ENCODE results near the gene TMEM212. TPM values are rescaled to one million over a fixed set of nuclear protein-coding genes. Genes with fewer than 3 reads are reported as not detected.

TMEM212 gene
- total and polyA plus RNA-seq, 9 of the 15 experiments (the other 6 are each of a cell fraction or from before 2014, with no cell fraction given) = not detected

DNA sequence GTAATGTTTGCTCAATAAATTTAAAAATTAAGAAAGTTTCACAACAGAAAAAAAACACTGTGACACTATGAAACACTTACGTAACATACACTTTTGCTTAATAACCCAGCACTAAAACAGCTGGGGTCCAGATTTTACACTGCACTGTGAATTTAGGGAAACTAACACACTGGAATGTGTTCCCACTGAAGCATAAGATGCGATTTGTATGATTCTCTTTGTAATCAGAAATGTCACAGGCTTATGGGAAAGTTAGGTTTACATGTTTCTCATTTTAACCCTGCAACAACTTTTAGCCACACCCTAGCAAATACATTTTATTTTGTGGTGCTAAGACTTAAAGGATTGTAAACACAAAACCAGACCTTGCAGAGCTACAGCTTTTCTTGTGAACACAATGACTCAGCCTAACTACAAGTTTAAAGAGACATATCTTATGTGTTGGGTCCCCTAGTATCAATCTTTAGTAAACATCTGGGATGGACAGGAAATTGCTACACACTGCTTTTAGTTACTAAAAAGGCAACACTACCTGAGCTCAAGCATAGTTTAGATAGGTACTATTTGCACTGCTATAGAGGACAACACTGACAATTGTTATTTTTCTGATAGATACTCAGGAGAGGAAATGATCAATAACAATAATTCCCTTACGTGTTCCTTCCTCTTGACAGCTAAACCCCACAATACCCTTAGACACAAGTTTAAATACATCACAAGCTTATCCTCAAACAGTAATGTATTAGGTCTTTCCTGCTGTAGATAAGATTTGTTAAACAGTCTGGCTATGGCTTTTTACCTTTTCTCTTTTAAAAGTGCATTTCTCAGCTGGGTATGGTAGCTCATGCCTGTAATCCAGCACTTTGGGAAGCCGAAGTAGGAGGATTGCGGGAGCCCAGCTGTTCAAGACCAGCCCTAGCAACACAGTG lies 36.7 kb upstream of the TMEM212 start (continued):
- TF ChIP-seq, protein P1, sequence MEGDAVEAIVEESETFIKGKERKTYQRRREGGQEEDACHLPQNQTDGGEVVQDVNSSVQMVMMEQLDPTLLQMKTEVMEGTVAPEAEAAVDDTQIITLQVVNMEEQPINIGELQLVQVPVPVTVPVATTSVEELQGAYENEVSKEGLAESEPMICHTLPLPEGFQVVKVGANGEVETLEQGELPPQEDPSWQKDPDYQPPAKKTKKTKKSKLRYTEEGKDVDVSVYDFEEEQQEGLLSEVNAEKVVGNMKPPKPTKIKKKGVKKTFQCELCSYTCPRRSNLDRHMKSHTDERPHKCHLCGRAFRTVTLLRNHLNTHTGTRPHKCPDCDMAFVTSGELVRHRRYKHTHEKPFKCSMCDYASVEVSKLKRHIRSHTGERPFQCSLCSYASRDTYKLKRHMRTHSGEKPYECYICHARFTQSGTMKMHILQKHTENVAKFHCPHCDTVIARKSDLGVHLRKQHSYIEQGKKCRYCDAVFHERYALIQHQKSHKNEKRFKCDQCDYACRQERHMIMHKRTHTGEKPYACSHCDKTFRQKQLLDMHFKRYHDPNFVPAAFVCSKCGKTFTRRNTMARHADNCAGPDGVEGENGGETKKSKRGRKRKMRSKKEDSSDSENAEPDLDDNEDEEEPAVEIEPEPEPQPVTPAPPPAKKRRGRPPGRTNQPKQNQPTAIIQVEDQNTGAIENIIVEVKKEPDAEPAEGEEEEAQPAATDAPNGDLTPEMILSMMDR (IDR thresholded peaks at IDR 0.05 in 2 of 3, conservative IDR thresholded peaks at IDR 0.05 in 1 of 3; ENCODE audit: insufficient read depth in 2 of 3, low read depth in 1 of 3, low read length in 3 of 3) = no peak
- TF ChIP-seq, protein P2, sequence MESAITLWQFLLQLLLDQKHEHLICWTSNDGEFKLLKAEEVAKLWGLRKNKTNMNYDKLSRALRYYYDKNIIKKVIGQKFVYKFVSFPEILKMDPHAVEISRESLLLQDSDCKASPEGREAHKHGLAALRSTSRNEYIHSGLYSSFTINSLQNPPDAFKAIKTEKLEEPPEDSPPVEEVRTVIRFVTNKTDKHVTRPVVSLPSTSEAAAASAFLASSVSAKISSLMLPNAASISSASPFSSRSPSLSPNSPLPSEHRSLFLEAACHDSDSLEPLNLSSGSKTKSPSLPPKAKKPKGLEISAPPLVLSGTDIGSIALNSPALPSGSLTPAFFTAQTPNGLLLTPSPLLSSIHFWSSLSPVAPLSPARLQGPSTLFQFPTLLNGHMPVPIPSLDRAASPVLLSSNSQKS (CRISPR knock-in tag; IDR thresholded peaks at IDR 0.05) = no peak
- TF ChIP-seq YY1 (IDR thresholded peaks at IDR 0.05; ENCODE audit: borderline replicate concordance in 1 of 3, control insufficient read depth in 1 of 3, extremely low read depth in 1 of 3, insufficient read depth in 3 of 3, insufficient read length in 1 of 3, insufficient replicate concordance in 2 of 3, low read depth in 1 of 3, low read length in 2 of 3) (peak in 2 of 3 experiments; percentile 32 to 89), ZKSCAN1 (IDR thresholded peaks at IDR 0.05; ENCODE audit: low read depth, low read length) (no peak), DDX20 (tag; IDR thresholded peaks at IDR 0.05; ENCODE audit: low read depth) (no peak), PHTF2 (CRISPR knock-in tag; IDR thresholded peaks at IDR 0.05) (no peak), RBM15 (IDR thresholded peaks at IDR 0.05; ENCODE audit: insufficient read depth, low read length) (no peak), KDM1A (IDR thresholded peaks at IDR 0.05) (peak; percentile 43 to 60; a peak in 3 of 4 replicates), TCFL5 (CRISPR knock-in tag; conservative IDR thresholded peaks at IDR 0.05) (no peak), ZNF583 (CRISPR knock-in tag; IDR thresholded peaks at IDR 0.05) (no peak), CHCHD3 (CRISPR knock-in tag; IDR thresholded peaks at IDR 0.05) (no peak), XRCC3 (IDR thresholded peaks at IDR 0.05) (no peak), TAF7 (tag; IDR thresholded peaks at IDR 0.05) (no peak), ZFP36 (IDR thresholded peaks at IDR 0.05; ENCODE audit: low read depth, low read length, partially characterized antibody) (no peak), HNRNPH1 (optimal IDR thresholded peaks at IDR 0.05; ENCODE audit: low read depth, low read length) (no peak), CTBP1 (IDR thresholded peaks at IDR 0.05; ENCODE audit: borderline replicate concordance) (peak; percentile 39; the same call in 1 of the 2 replicates)
